ENCODE measurements around the gene MPL.

GRCh38 chr1:43307458-43308158, 30.0 kb upstream of the MPL start:
- TF ChIP-seq ZFP3 (CRISPR knock-in tag; IDR thresholded peaks at IDR 0.05) (no peak), RARB (CRISPR knock-in tag; IDR thresholded peaks at IDR 0.05) (no peak), PATZ1 (CRISPR knock-in tag; IDR thresholded peaks at IDR 0.05; ENCODE audit: borderline replicate concordance) (no peak), ISL1 (CRISPR knock-in tag; IDR thresholded peaks at IDR 0.05) (no peak), BACH2 (CRISPR knock-in tag; IDR thresholded peaks at IDR 0.05; ENCODE audit: borderline replicate concordance) (no peak), SNAI2 (CRISPR knock-in tag; IDR thresholded peaks at IDR 0.05) (no peak), ZNF565 (CRISPR knock-in tag; conservative IDR thresholded peaks at IDR 0.05; ENCODE audit: low read depth) (no peak)

All from SK-N-SH treated with all-trans-retinoic acid at 6 μM for 48 hours (cell line).